ENCODE results near the gene CAPG. TPM values are rescaled to one million over a fixed set of nuclear protein-coding genes. Genes with fewer than 3 reads are reported as not detected.
"Not testable (repeated sequence)": the region's sequence is repeated elsewhere in the genome, so short reads cannot be mapped to it uniquely, and the experiment has no call there.

CAPG gene
- total RNA-seq, 2 experiments from 2014 or later, result 8.1 to 9.8 TPM

DNA sequence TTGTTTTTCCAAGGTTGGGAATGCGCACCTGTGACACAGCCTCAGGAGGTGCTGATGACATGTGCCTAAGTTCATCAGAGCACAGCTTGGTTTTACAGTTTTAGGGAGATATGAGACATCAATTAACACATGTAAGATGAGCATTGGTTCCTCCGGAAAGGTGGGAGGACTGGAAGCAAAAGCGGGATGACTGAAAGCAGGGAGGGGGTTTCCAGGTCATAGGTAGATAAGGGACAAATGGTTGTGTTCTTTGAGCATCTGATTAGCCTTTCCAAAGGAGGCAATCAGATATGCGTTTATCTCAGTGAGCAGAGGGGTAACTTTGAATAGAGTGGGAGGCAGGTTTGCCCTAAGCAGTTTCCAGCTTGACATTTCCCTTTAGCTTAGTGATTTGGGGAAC is 26.3 kb downstream of the CAPG start:
- Histone ChIP-seq H3K4me1 (ENCODE audit: insufficient read depth, low read length, poor library complexity, severe bottlenecking) (no peaks in the 10 kb centered on the region), H4K20me1 (ENCODE audit: insufficient read depth, low read length) (no peaks in the 10 kb centered on the region), H2AFZ (ENCODE audit: low read length) (no peak overlapping the region), H3K27ac (ENCODE audit: low read depth, low read length, poor library complexity, severe bottlenecking) (no peak overlapping the region), H3K79me2 (ENCODE audit: insufficient read depth, low read depth, low read length) (no peaks in the 10 kb centered on the region), H3K9me2 (ENCODE audit: insufficient read depth, low read length) (no peaks in the 10 kb centered on the region), H3K4me2 (ENCODE audit: low read length) (no peak overlapping the region), H3K4me3 (ENCODE audit: low read depth, low read length, poor library complexity, severe bottlenecking) (no peak overlapping the region), H3K36me3 (ENCODE audit: insufficient read depth, low read length) (peaks cover 31% of the 10 kb centered on the region), H3K9me3 (ENCODE audit: low read length) (peaks cover 10% of the 10 kb centered on the region; the same call in 1 of the 2 replicates)
- DNase-seq (ENCODE audit: low spot score), result no peak
- ChIA-PET CTCF (ENCODE audit: unreplicated experiment) (no interaction called here), POLR2A (no interaction called here)
- no TSS peak for BruUV-seq (replicated peaks)
- intact Hi-C loops (cut with micrococcal nuclease; ENCODE audit: unreplicated experiment), result no loop called here
- TF ChIP-seq, protein P1, sequence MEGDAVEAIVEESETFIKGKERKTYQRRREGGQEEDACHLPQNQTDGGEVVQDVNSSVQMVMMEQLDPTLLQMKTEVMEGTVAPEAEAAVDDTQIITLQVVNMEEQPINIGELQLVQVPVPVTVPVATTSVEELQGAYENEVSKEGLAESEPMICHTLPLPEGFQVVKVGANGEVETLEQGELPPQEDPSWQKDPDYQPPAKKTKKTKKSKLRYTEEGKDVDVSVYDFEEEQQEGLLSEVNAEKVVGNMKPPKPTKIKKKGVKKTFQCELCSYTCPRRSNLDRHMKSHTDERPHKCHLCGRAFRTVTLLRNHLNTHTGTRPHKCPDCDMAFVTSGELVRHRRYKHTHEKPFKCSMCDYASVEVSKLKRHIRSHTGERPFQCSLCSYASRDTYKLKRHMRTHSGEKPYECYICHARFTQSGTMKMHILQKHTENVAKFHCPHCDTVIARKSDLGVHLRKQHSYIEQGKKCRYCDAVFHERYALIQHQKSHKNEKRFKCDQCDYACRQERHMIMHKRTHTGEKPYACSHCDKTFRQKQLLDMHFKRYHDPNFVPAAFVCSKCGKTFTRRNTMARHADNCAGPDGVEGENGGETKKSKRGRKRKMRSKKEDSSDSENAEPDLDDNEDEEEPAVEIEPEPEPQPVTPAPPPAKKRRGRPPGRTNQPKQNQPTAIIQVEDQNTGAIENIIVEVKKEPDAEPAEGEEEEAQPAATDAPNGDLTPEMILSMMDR (conservative IDR thresholded peaks at IDR 0.05; ENCODE audit: low read length), result no peak
- no peak for TF ChIP-seq EZH2phosphoT487 (IDR thresholded peaks at IDR 0.05; ENCODE audit: borderline replicate concordance, low read depth, low read length)

DNA sequence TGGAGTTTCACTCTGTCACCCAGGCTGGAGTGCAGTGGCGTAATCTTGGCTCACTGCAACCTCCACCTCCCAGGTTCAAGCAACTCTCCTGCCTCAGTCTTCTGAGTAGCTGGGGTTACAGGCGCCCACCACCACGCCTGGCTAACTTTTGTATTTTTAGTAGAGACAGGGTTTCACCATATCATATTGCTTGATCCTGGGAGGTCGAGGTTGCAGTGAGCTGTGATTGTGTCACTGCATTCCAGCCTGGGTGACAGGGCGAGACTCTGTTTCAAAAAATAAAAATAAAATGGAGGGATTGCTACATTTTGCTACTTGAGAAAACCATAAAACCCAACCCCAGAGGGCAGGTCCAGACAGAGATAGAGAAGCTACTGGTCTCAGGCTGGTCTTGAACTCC is 27.0 kb downstream of the CAPG start:
- not testable (repeated sequence) for BruUV-seq (replicated peaks)

DNA sequence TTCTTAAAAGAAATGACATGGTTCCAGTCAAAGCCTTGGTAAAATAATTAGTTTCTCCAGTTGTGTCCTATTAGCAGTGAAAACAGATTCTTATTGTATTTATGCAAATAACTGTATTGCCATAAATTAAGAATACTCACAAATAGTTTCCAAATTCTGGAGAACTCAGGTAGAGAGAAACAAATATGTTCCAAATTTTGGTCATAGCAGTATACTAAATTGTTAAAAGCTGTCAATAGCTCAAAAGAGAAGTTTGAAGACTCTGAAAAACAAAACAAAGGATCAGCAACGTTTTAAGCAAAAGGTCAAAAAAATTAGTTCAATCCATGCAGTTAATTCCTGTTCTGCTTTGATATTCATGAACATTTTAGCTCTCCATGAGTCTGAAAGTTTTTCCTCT is 30.1 kb downstream of the CAPG start:
- H3K9me2 ChIP-seq (ENCODE audit: insufficient read depth, low read length), result no peaks in the 10 kb centered on the region
- TF ChIP-seq, protein P1 (conservative IDR thresholded peaks at IDR 0.05; ENCODE audit: low read length), result no peak
- TF ChIP-seq EZH2phosphoT487 (IDR thresholded peaks at IDR 0.05; ENCODE audit: borderline replicate concordance, low read depth, low read length), result no peak
- DNase-seq (ENCODE audit: low spot score), result peak; percentile 8
- H3K9me3 ChIP-seq (ENCODE audit: low read length), result peaks cover 10% of the 10 kb centered on the region; the same call in 1 of the 2 replicates
- CTCF ChIA-PET (ENCODE audit: unreplicated experiment), result no interaction called here
- BruUV-seq (replicated peaks), result no TSS peak
- H3K4me1 ChIP-seq (ENCODE audit: insufficient read depth, low read length, poor library complexity, severe bottlenecking), result no peaks in the 10 kb centered on the region
- H3K36me3 ChIP-seq (ENCODE audit: insufficient read depth, low read length), result peaks cover 44% of the 10 kb centered on the region
- no peak overlapping the region for H2AFZ ChIP-seq (ENCODE audit: low read length)
- H3K27ac ChIP-seq (ENCODE audit: low read depth, low read length, poor library complexity, severe bottlenecking), result no peak overlapping the region
- no peak overlapping the region for H3K4me2 ChIP-seq (ENCODE audit: low read length)
- POLR2A ChIA-PET, result no interaction called here
- intact Hi-C loops (cut with micrococcal nuclease; ENCODE audit: unreplicated experiment), result no loop called here
- H3K4me3 ChIP-seq (ENCODE audit: low read depth, low read length, poor library complexity, severe bottlenecking), result no peak overlapping the region
- H3K79me2 ChIP-seq (ENCODE audit: insufficient read depth, low read depth, low read length), result no peaks in the 10 kb centered on the region
- H4K20me1 ChIP-seq (ENCODE audit: insufficient read depth, low read length), result no peaks in the 10 kb centered on the region

More for the DNA sequence above, 27.0 kb downstream of the CAPG start:
- H3K27ac ChIP-seq (ENCODE audit: low read depth, low read length, poor library complexity, severe bottlenecking); H3K9me2 ChIP-seq (ENCODE audit: insufficient read depth, low read length); H3K4me1 ChIP-seq (ENCODE audit: insufficient read depth, low read length, poor library complexity, severe bottlenecking); H2AFZ ChIP-seq (ENCODE audit: low read length); H3K79me2 ChIP-seq (ENCODE audit: insufficient read depth, low read depth, low read length); H3K4me3 ChIP-seq (ENCODE audit: low read depth, low read length, poor library complexity, severe bottlenecking); H4K20me1 ChIP-seq (ENCODE audit: insufficient read depth, low read length); H3K4me2 ChIP-seq (ENCODE audit: low read length); DNase-seq (ENCODE audit: low spot score); CTCF ChIA-PET (ENCODE audit: unreplicated experiment); intact Hi-C loops (cut with micrococcal nuclease; ENCODE audit: unreplicated experiment); POLR2A ChIA-PET: not testable (repeated sequence)
- peaks cover 38% of the 10 kb centered on the region for H3K36me3 ChIP-seq (ENCODE audit: insufficient read depth, low read length)
- peaks cover 10% of the 10 kb centered on the region; the same call in 1 of the 2 replicates for H3K9me3 ChIP-seq (ENCODE audit: low read length)
